GM12891 (cell line): ENCODE results near the gene COPS7B.

ENCODE experiments used
- POLR2A ChIP-seq: IDR thresholded peaks from 2 replicates; pipeline ENCODE4 v1.6.1; 2011; ENCODE audit warnings: low read depth, low read length, control low read depth
- POLR2AphosphoS5 ChIP-seq: IDR thresholded peaks from 2 replicates; pipeline ENCODE4 v1.6.1; 2011; ENCODE audit warnings: low read depth, low read length, control low read depth

DNA sequence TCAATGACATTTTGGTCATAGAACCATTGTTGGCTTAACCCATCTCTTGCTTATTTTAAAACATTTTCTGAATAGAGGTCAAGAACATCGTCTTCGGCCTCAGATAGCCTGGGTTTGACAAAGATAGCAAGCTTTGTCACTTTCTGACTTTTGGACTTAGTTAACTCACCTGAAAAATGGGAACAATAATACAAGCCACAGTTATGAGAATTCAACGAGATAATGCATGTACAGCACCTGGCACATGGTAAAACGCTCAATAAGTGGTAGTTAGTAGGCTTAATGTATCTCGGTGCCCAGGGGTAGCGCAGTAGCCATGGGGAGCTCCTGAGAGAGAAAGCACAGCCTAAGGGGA is 446 bp upstream of the COPS7B start:
- TF ChIP-seq POLR2A (no peak), POLR2AphosphoS5 (no peak)
